T1000 (cell line): ENCODE results near the gene UNC79.

Source experiments
- DNase-seq: peaks from one replicate; lab custom pipeline; 2025; ENCODE audit warnings: mixed read lengths; lab: John Stamatoyannopoulos, UW

UNC79 gene

GRCh38 chr14:93727917-93728650 is 297.3 kb downstream of the UNC79 start:
- no peak for DNase-seq

GRCh38 chr14:93728651-93729016 is 297.9 kb downstream of the UNC79 start:
- no peak for DNase-seq

GRCh38 chr14:93729993-93730392 is 299.3 kb downstream of the UNC79 start:
- DNase-seq = no peak

GRCh38 chr14:93731753-93732152 is 301.0 kb downstream of the UNC79 start:
- no peak for DNase-seq

- no peak for DNase-seq
Measured at GRCh38 chr14:93732524-93732923, 301.8 kb downstream of the UNC79 start.

GRCh38 chr14:93733231-93733630 is 302.5 kb downstream of the UNC79 start:
- no peak for DNase-seq

- DNase-seq = no peak
Measured at GRCh38 chr14:93733631-93734030, 302.9 kb downstream of the UNC79 start.

GRCh38 chr14:93734086-93734822 is 303.5 kb downstream of the UNC79 start:
- DNase-seq = no peak

GRCh38 chr14:93735206-93735605 is 304.5 kb downstream of the UNC79 start:
- DNase-seq = no peak

GRCh38 chr14:93736378-93737014 is 305.8 kb downstream of the UNC79 start:
- no peak for DNase-seq

GRCh38 chr14:93737634-93738033 is 306.9 kb downstream of the UNC79 start:
- no peak for DNase-seq

- DNase-seq = no peak
Measured at GRCh38 chr14:93741556-93742230, 311.0 kb downstream of the UNC79 start.

- DNase-seq = no peak
Measured at GRCh38 chr14:93742761-93743160, 312.0 kb downstream of the UNC79 start.

- no peak for DNase-seq
Measured at GRCh38 chr14:93743270-93744060, 312.7 kb downstream of the UNC79 start.

- DNase-seq = no peak
Measured at GRCh38 chr14:93744176-93744575, 313.4 kb downstream of the UNC79 start.

- DNase-seq = no peak
Measured at GRCh38 chr14:93744876-93745275, 314.1 kb downstream of the UNC79 start.

GRCh38 chr14:93745603-93746273 is 315.0 kb downstream of the UNC79 start:
- no peak for DNase-seq

GRCh38 chr14:93747102-93747501 is 316.4 kb downstream of the UNC79 start:
- no peak for DNase-seq

- DNase-seq = no peak
Measured at GRCh38 chr14:93747560-93747959, 316.8 kb downstream of the UNC79 start.

GRCh38 chr14:93748208-93749075 is 317.7 kb downstream of the UNC79 start:
- no peak for DNase-seq
